Measurements from ENCODE around the gene CAT. TPM values are rescaled to one million over a fixed set of nuclear protein-coding genes. Genes with fewer than 3 reads are reported as not detected.

The CAT gene
- total and polyA plus RNA-seq, 9 of the 15 experiments (the other 6 are each of a cell fraction or from before 2014, with no cell fraction given) = 86.7 to 183 (median 114) TPM

DNA sequence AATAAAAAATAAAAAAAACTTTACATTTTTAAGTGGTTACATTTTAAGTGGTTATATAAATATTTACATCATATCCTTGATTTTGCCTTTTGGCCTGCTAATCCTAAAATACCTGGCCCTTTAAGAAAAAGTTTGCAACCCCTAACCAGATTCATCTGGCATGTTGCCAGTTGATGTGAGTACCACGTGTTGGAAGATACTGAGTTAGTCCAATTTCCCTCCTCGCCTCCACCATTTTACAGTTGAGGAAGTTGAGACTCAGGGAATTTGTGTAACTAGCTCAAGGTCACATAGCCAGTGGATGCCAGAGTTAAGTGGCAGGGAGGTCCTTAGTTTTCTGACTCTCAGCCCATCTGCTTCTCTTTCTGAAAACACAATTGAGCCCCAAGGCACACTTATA is 69.8 kb downstream of the CAT start (continued):
- TF ChIP-seq ZNF551 (CRISPR knock-in tag; IDR thresholded peaks at IDR 0.05) (no peak), RNF219 (CRISPR knock-in tag; IDR thresholded peaks at IDR 0.05) (no peak), NFIC (IDR thresholded peaks at IDR 0.05) (peak; percentile 93), STAT5A (IDR thresholded peaks at IDR 0.05; ENCODE audit: borderline replicate concordance, low read length) (no peak), SIN3A (IDR thresholded peaks at IDR 0.05; ENCODE audit: borderline replicate concordance in 2 of 2, control insufficient read depth in 1 of 2, low read depth in 2 of 2, low read length in 2 of 2) (no peak), PHF21A (IDR thresholded peaks at IDR 0.05; ENCODE audit: borderline replicate concordance, low read depth) (no peak), RFX7 (CRISPR knock-in tag; IDR thresholded peaks at IDR 0.05) (no peak), ETV1 (tag; conservative IDR thresholded peaks at IDR 0.05; ENCODE audit: low read depth) (no peak), SRSF7 (optimal IDR thresholded peaks at IDR 0.05; ENCODE audit: low read depth, low read length) (no peak), MAZ (CRISPR knock-in tag; conservative IDR thresholded peaks at IDR 0.05 in 1 of 2, IDR thresholded peaks at IDR 0.05 in 1 of 2) (no peak), ZBTB8A (IDR thresholded peaks at IDR 0.05; ENCODE audit: partially characterized antibody) (no peak), PTTG1 (tag; IDR thresholded peaks at IDR 0.05; ENCODE audit: low read depth) (no peak), NFIX (CRISPR knock-in tag; IDR thresholded peaks at IDR 0.05; ENCODE audit: low read depth) (peak; percentile 82), KDM5B (IDR thresholded peaks at IDR 0.05; ENCODE audit: insufficient replicate concordance, low read depth, low read length) (no peak), ZNF436 (CRISPR knock-in tag; IDR thresholded peaks at IDR 0.05) (no peak), CBFB (CRISPR knock-in tag; IDR thresholded peaks at IDR 0.05) (no peak), RBM39 (optimal IDR thresholded peaks at IDR 0.05; ENCODE audit: low read depth, low read length) (no peak)
- TF ChIP-seq, protein P1, sequence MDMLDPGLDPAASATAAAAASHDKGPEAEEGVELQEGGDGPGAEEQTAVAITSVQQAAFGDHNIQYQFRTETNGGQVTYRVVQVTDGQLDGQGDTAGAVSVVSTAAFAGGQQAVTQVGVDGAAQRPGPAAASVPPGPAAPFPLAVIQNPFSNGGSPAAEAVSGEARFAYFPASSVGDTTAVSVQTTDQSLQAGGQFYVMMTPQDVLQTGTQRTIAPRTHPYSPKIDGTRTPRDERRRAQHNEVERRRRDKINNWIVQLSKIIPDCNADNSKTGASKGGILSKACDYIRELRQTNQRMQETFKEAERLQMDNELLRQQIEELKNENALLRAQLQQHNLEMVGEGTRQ (CRISPR knock-in tag; IDR thresholded peaks at IDR 0.05) = peak; percentile 20; the same call in 1 of the 2 replicates
- TF ChIP-seq, protein P2, sequence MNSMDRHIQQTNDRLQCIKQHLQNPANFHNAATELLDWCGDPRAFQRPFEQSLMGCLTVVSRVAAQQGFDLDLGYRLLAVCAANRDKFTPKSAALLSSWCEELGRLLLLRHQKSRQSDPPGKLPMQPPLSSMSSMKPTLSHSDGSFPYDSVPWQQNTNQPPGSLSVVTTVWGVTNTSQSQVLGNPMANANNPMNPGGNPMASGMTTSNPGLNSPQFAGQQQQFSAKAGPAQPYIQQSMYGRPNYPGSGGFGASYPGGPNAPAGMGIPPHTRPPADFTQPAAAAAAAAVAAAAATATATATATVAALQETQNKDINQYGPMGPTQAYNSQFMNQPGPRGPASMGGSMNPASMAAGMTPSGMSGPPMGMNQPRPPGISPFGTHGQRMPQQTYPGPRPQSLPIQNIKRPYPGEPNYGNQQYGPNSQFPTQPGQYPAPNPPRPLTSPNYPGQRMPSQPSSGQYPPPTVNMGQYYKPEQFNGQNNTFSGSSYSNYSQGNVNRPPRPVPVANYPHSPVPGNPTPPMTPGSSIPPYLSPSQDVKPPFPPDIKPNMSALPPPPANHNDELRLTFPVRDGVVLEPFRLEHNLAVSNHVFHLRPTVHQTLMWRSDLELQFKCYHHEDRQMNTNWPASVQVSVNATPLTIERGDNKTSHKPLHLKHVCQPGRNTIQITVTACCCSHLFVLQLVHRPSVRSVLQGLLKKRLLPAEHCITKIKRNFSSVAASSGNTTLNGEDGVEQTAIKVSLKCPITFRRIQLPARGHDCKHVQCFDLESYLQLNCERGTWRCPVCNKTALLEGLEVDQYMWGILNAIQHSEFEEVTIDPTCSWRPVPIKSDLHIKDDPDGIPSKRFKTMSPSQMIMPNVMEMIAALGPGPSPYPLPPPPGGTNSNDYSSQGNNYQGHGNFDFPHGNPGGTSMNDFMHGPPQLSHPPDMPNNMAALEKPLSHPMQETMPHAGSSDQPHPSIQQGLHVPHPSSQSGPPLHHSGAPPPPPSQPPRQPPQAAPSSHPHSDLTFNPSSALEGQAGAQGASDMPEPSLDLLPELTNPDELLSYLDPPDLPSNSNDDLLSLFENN (IDR thresholded peaks at IDR 0.05; ENCODE audit: low read depth in 2 of 2, low read length in 2 of 2) = no peak
- TF ChIP-seq, protein P3, sequence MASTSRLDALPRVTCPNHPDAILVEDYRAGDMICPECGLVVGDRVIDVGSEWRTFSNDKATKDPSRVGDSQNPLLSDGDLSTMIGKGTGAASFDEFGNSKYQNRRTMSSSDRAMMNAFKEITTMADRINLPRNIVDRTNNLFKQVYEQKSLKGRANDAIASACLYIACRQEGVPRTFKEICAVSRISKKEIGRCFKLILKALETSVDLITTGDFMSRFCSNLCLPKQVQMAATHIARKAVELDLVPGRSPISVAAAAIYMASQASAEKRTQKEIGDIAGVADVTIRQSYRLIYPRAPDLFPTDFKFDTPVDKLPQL (IDR thresholded peaks at IDR 0.05; ENCODE audit: extremely low read depth, insufficient read length) = no peak
